Measurements from ENCODE around the gene KIF2C. TPM values are rescaled to one million over a fixed set of nuclear protein-coding genes. Genes with fewer than 3 reads are reported as not detected.

The KIF2C gene
- total and polyA plus RNA-seq, 9 of the 15 experiments (the other 6 are each of a cell fraction or from before 2014, with no cell fraction given): 84.9 to 226 (median 169) TPM

DNA sequence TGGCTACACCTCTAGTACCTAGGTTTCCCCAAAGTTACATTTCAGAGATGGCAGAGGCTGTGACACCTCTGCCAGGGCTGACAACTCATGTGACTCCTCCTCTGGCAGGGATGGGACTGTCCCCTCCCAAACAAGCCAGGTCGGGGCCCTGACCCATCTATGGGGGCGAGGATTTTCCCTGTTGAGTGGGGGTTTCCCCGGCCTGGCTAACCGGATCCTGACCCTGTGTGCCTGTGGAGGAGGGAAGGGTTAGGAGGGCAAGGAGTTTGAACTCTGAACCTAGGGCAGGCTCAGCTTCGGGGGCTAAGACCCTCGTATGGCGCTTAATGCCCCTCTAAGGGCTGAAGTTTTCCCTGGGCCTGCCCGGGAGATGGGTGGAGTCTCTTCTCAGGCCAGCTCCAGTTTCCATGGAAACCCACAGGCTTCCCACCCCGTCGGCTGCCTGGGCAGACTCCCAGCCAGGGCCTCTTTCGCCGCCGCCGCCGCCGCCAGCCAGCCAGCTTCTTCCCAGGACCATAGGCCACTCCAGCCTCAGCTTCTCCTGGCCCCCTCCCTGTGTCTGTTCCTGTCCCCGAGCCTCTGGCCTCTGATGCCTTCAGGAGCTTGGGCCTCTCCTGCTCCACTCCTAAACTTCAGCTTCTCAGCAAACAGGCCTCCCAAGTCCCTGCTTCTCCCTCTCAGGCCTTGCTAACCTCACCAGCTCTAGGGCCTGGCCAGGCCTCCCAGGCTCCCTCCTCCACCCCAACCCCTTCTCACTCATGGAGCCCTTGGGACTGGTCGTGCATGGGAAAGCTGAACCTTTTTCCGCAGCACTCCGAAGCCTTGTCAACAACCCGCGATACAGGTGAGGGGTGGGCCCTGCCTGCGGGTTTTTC lies 68.7 kb downstream of the KIF2C start, which contains the start of gene BTBD19 (continued):
- TF ChIP-seq SRF (CRISPR knock-in tag; IDR thresholded peaks at IDR 0.05): peak in 1 of 2 experiments; percentile 6; a peak in 2 of 4 replicates
- TF ChIP-seq CBFA2T3 (IDR thresholded peaks at IDR 0.05): no peak
- no peak for TF ChIP-seq NCOA6 (IDR thresholded peaks at IDR 0.05)
- 0 out of 2 replicates have a peak, but pooled peaks have one; percentile 14 for TF ChIP-seq ZSCAN32 (CRISPR knock-in tag; IDR thresholded peaks at IDR 0.05)
- TF ChIP-seq MXD1 (CRISPR knock-in tag; IDR thresholded peaks at IDR 0.05; ENCODE audit: borderline replicate concordance, poor library complexity, severe bottlenecking): peak; percentile 2
- TF ChIP-seq, protein P1, sequence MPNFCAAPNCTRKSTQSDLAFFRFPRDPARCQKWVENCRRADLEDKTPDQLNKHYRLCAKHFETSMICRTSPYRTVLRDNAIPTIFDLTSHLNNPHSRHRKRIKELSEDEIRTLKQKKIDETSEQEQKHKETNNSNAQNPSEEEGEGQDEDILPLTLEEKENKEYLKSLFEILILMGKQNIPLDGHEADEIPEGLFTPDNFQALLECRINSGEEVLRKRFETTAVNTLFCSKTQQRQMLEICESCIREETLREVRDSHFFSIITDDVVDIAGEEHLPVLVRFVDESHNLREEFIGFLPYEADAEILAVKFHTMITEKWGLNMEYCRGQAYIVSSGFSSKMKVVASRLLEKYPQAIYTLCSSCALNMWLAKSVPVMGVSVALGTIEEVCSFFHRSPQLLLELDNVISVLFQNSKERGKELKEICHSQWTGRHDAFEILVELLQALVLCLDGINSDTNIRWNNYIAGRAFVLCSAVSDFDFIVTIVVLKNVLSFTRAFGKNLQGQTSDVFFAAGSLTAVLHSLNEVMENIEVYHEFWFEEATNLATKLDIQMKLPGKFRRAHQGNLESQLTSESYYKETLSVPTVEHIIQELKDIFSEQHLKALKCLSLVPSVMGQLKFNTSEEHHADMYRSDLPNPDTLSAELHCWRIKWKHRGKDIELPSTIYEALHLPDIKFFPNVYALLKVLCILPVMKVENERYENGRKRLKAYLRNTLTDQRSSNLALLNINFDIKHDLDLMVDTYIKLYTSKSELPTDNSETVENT (CRISPR knock-in tag; IDR thresholded peaks at IDR 0.05): no peak
- TF ChIP-seq CSDE1 (IDR thresholded peaks at IDR 0.05): peak in 1 of 2 experiments; percentile 65; a peak in 1 of 4 replicates
- peak; percentile 68; the same call in 1 of the 2 replicates for TF ChIP-seq GTF2A2 (tag; IDR thresholded peaks at IDR 0.05)
- peak in 1 of 2 experiments; percentile 26; a peak in 1 of 4 replicates for TF ChIP-seq HDAC1 (IDR thresholded peaks at IDR 0.05)
- TF ChIP-seq ZNF121 (CRISPR knock-in tag; conservative IDR thresholded peaks at IDR 0.05): no peak
- peak; percentile 77; the same call in 1 of the 2 replicates for TF ChIP-seq FOXK1 (CRISPR knock-in tag; IDR thresholded peaks at IDR 0.05; ENCODE audit: borderline replicate concordance)
- TF ChIP-seq ZC3H4 (CRISPR knock-in tag; IDR thresholded peaks at IDR 0.05; ENCODE audit: borderline replicate concordance): 0 out of 2 replicates have a peak, but pooled peaks have one; percentile 87
- no peak for TF ChIP-seq ZNF184 (CRISPR knock-in tag; IDR thresholded peaks at IDR 0.05)
- TF ChIP-seq FOXA1 (IDR thresholded peaks at IDR 0.05; ENCODE audit: borderline replicate concordance): no peak
- TF ChIP-seq RBM15 (IDR thresholded peaks at IDR 0.05; ENCODE audit: insufficient read depth, low read length): no peak
- no peak for TF ChIP-seq SRSF9 (IDR thresholded peaks at IDR 0.05; ENCODE audit: borderline replicate concordance, low read depth, low read length)
- TF ChIP-seq SLC30A9 (CRISPR knock-in tag; IDR thresholded peaks at IDR 0.05): no peak
- TF ChIP-seq HOXB6 (CRISPR knock-in tag; IDR thresholded peaks at IDR 0.05; ENCODE audit: borderline replicate concordance): no peak
- TF ChIP-seq TCF7 (IDR thresholded peaks at IDR 0.05; ENCODE audit: borderline replicate concordance): no peak; the same call in 1 of the 2 replicates
- TF ChIP-seq ZNF212 (CRISPR knock-in tag; IDR thresholded peaks at IDR 0.05): no peak
- 0 out of 2 replicates have a peak, but pooled peaks have one; percentile 13 for TF ChIP-seq PATZ1 (CRISPR knock-in tag; IDR thresholded peaks at IDR 0.05; ENCODE audit: borderline replicate concordance)
- TF ChIP-seq, protein P2, sequence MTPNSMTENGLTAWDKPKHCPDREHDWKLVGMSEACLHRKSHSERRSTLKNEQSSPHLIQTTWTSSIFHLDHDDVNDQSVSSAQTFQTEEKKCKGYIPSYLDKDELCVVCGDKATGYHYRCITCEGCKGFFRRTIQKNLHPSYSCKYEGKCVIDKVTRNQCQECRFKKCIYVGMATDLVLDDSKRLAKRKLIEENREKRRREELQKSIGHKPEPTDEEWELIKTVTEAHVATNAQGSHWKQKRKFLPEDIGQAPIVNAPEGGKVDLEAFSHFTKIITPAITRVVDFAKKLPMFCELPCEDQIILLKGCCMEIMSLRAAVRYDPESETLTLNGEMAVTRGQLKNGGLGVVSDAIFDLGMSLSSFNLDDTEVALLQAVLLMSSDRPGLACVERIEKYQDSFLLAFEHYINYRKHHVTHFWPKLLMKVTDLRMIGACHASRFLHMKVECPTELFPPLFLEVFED (CRISPR knock-in tag; conservative IDR thresholded peaks at IDR 0.05): peak; percentile 37; the same call in 1 of the 2 replicates

All from K562 (cell line).